Stimulated activated CD4-positive, alpha-beta T cell treated with anti-CD3 and anti-CD28 coated beads, Interleukin-12 subunit alpha, Interleukin-12 subunit beta, amount 100 ng/mL, for 24 hours (primary cell): ENCODE results near the gene XIRP2.
"Not testable (repeated sequence)": the region's sequence is repeated elsewhere in the genome, so short reads cannot be mapped to it uniquely, and the experiment has no call there.

ENCODE experiments used
- DNase-seq, 2 experiments: peaks; one replicate each; pipeline ENCODE4 v3.0.0-alpha.2; 2020; ENCODE audit warnings: low read depth in 2 of 2

The XIRP2 gene

GRCh38 chr2:167196461-167197252 lies 308.4 kb downstream of the XIRP2 start:
- DNase-seq = no peak

- DNase-seq = no peak
These were observed 309.7 kb downstream of the XIRP2 start for GRCh38 chr2:167198009-167198408.

GRCh38 chr2:167198576-167198975 lies 310.3 kb downstream of the XIRP2 start:
- DNase-seq = no peak

DNA sequence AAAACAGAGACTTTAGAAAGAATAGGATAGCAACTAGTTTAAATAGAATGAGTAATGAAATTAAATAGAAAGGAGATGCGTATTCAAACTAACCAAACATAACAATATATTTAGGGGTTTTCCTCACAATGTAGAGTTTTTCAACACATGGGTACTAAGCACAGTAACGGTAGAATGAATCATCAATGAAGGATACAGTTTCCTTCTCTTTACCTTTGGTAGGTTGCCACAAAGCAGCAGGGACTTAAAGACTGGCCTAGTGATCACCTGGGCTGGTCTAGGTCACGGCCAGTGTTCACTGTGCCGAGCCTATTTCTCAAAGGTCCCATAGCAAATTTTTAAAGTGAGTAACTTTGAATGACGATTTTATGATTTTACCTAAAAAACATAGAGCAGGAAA lies 311.7 kb downstream of the XIRP2 start:
- DNase-seq = no peak

- no peak for DNase-seq
These were observed 321.5 kb downstream of the XIRP2 start for GRCh38 chr2:167209784-167210183.

GRCh38 chr2:167212014-167212648 lies 323.9 kb downstream of the XIRP2 start:
- no peak for DNase-seq

DNA sequence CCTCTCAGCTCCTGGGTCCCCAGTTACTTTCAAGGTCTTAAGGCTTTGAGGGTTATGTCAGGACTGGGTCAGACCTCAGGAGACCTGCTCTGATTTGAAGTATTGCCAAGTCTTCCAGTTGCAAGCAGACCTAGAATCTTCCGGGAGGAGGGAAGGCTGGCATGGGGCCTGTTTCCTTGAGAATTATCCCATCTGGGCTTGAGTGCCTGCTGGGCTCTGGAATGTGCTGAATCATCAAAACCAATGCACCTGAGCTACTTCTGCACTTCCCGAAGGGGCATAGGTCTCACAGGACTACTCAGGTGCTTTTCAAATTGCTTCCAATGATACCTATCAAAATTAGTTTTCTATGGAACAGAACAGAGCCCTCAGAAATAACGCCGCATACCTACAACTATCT lies 327.3 kb downstream of the XIRP2 start:
- DNase-seq = no peak

DNA sequence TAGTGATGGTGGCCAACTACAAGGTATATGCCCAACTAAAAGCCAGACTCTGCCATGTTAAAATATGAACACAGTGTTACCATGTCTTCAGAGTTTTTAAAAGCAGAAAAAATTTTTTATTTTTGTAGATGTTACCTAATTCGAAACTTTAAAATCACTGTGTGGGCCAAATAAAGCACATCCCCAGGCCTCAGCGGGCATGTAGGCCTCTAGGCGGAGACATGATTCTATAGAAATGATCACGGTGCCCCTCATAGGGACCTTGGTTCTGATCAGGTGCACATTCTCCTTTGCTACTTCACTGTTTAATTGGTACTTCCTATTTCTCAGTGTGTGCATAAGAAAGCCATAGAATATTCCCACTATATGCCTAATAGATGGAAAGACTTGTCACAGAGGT lies 349.2 kb downstream of the XIRP2 start:
- DNase-seq = no peak

GRCh38 chr2:167240671-167241070 lies 352.4 kb downstream of the XIRP2 start:
- no peak for DNase-seq

DNA sequence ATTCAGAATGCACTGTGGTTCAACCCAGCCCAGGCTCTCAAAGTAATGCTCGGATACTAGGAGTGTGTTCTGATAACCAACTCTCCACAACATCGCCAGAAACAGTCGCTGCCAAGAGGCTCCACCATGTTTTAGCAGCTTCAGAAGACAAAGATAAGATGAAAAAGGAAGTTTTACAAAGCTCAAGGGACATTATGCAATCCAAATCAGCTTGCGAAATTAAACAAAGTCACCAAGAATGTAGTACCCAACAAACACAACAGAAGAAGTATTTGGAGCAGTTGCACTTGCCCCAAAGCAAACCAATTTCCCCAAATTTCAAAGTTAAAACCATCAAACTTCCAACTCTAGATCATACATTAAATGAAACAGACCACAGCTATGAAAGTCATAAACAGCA lies 360.9 kb downstream of the XIRP2 start:
- no peak for DNase-seq

DNA sequence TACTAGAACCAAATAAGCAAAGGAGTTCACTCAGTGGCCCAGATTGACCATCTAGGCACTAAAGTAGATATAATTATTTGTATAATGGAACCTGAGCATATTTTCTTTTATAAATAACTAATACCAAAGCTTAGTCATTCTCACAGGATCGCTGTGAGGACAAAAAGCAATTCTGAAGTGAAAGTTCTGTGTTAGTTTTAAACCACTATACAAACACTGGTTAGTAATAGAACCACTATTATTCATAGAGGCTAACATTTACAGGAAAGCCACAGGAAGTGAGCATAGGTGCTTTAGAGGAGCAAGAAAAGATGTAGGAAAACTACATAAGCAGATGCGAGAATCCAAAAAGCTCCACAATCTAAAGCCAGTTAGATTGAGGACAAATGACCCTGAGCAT lies 364.7 kb downstream of the XIRP2 start:
- no peak for DNase-seq

DNA sequence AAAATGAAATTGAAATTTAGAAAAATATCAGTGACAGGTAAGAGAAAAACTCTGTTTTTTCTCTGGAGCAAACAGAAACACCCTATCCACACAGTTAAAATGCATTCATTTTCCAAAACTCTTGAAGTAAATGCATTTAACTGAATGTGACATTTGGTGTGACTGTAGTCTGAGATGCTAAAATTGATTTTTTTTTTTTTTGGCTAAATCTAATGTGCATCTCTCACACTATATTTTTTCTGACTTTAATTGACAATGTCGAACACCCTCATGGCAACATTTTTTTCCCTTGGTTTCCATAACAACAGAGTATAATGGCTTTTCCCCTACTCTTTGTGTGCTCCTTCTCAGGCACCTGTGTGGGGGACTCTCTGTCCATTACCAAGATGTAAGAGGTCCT lies 366.4 kb downstream of the XIRP2 start:
- DNase-seq = no peak

GRCh38 chr2:167258712-167259111 lies 370.4 kb downstream of the XIRP2 start:
- DNase-seq = no peak

GRCh38 chr2:167264380-167264779 lies 376.1 kb downstream of the XIRP2 start:
- DNase-seq = no peak

- no peak for DNase-seq
These were observed 376.7 kb downstream of the XIRP2 start for GRCh38 chr2:167265004-167265403.

DNA sequence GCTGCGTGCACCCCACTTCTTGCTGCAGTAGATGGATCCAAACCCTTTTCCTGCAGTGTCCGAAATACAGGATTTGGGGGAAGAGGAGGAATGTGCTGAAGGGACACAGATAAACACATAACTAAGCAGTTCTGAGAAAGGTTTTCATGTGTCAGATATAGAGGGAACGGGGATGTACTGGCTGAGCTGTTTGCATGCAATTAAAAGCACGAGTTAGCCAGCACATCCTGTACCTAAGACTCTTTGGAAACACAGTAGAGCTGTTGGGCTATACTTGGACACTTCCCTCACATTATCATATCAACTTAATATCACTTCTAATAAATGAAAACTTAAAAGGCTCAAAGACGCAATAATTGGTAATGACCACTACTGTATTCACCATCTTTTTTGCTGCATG lies 377.4 kb downstream of the XIRP2 start:
- no peak for DNase-seq

GRCh38 chr2:167268245-167268644 lies 380.0 kb downstream of the XIRP2 start:
- not testable (repeated sequence) for DNase-seq

DNA sequence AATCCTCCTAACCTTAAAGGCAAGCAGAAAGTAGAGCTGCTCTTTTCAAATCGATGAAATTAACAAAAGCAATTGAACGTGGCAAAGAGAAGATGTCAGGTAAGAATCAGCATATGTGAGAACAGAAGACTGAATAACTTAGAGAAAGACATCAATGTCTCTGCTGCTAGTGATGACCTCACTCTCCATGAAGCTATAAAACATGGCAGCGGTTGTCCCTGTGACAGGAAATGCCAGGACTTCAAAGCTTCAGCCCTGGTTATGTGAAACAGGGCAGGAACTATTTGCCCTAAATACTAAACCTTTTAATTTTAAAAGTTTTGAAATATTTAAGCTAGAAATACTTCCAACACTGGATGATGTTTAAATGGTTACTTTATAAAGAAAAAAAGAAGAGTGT lies 383.7 kb downstream of the XIRP2 start:
- no peak for DNase-seq

DNA sequence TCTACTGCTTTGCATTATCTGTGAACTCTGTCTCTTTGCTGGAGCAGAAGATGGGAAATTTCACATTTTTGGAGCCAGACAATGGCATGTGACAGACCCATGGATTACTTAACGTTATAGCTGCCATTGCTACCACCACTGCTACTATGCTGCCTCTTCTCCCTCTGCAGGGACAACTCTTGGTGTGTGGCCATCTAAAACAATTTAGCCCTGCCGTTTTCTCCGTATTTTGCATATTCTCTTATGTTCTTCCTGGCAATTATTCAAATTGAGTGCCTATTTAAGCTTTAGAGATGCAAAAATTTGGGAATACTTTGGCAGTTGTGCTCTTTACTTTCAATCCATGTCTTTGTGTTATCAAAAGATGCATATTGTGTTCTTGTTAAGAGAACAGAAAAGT lies 386.8 kb downstream of the XIRP2 start:
- no peak for DNase-seq

- no peak for DNase-seq
These were observed 391.5 kb downstream of the XIRP2 start for GRCh38 chr2:167279810-167280209.

DNA sequence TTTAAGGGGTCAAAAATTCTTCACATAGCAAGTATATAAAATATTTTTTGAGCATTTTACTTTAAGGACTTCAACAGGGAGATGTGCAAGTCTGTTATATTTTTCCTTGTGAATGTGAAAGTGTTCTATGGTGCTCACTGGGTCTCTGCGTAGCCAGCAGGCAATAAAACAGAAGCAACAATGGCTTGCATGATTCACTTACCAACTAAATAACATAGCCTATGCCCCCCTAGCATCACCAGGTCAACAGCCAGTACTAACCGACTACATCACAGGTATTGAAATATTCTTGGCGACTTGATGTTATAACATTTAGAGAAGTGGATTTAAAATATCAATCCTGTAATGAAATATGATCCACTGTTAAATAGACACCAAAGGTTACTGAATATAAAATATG lies 398.9 kb downstream of the XIRP2 start:
- DNase-seq = no peak

DNA sequence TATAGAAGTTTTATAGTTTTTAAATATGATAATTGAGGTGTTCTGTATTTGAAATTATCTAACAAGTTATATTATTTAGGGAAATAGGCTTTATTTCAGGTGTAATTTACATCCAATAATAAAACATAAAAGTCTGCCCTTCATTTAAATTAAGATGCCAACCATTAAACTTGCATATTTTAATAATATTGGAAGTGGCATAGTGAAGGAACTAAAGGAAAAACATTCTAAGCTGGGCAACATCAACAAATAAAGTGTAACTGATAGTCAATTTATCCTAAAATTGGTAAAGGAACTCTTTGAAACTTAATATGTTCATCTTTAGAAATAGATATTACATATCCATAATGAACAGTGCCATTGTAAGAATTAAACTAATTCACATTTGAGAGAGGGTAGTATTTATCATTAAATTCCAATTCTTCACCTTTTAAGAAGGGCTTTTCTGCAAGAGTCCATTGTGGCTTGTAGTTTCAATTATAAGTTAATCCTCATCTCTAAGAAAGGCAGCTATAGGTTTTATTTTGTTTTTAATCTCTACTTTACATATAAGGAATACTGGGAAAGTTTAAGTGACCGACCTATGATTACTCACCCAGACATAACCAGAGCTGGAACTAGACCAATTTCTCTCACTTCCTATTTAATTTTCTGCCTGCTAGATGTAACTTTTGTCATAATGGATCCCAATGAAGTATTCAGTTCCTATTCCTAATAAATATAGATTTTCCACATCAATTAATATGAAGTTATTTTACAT lies 401.6 kb downstream of the XIRP2 start:
- no peak for DNase-seq
